Measurements from ENCODE around the gene SS18L1.

DNA sequence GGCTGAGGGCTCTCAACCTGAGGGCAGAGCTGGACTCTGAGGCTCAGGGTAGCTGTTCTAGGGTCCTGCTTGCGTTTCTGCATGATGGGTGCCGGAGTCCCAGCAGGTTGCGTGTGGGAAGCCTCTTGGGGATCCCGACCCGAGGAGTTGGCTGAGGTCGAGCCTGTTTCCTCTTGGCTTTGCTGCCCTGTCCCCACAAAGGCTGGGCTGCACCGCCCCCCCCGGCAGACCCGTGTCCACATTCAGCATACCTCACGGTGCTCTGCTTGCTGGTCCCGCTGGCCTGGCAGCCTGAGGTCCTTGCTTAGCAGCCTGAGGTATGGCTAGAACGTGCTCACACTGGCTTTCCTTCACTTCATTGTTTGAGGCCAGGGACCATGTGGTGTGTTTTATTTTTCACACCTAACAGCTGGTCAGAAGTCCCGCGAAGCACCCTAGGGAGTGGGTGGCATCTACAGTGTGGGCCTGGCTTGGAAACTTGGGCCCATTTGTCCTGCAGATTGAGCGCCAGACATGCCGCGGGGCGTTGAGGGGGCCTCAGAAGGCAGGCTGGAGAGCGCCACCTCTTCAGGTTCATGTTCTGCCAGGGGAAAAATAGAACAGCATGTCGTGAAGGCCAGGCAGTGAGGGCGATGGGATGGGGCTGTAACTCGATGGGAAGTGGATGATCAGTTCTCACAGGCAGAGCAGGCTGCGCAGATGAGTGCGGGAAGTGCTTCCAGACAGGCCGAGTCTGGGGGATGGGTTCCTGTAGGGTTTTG lies 11.8 kb upstream of the SS18L1 start:
- TF ChIP-seq EZH2phosphoT487 (IDR thresholded peaks at IDR 0.05; ENCODE audit: low read depth, severe bottlenecking, unreplicated experiment), result no peak
- TF ChIP-seq, protein P1, sequence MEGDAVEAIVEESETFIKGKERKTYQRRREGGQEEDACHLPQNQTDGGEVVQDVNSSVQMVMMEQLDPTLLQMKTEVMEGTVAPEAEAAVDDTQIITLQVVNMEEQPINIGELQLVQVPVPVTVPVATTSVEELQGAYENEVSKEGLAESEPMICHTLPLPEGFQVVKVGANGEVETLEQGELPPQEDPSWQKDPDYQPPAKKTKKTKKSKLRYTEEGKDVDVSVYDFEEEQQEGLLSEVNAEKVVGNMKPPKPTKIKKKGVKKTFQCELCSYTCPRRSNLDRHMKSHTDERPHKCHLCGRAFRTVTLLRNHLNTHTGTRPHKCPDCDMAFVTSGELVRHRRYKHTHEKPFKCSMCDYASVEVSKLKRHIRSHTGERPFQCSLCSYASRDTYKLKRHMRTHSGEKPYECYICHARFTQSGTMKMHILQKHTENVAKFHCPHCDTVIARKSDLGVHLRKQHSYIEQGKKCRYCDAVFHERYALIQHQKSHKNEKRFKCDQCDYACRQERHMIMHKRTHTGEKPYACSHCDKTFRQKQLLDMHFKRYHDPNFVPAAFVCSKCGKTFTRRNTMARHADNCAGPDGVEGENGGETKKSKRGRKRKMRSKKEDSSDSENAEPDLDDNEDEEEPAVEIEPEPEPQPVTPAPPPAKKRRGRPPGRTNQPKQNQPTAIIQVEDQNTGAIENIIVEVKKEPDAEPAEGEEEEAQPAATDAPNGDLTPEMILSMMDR (IDR thresholded peaks at IDR 0.05; ENCODE audit: poor library complexity), result no peak
